GM11168 (cell line): Measurements from ENCODE around the gene ZNF664.

Source experiments
- in situ Hi-C: fragments of 300-500 bp; cut with MboI; formaldehyde crosslinking; loops from one replicate; pipeline ENCODE4 v1.12.0; 2022; ENCODE audit warnings: low sequenced_read_pairs; ENCODE audit not compliant: unreplicated experiment

Gene ZNF664

DNA sequence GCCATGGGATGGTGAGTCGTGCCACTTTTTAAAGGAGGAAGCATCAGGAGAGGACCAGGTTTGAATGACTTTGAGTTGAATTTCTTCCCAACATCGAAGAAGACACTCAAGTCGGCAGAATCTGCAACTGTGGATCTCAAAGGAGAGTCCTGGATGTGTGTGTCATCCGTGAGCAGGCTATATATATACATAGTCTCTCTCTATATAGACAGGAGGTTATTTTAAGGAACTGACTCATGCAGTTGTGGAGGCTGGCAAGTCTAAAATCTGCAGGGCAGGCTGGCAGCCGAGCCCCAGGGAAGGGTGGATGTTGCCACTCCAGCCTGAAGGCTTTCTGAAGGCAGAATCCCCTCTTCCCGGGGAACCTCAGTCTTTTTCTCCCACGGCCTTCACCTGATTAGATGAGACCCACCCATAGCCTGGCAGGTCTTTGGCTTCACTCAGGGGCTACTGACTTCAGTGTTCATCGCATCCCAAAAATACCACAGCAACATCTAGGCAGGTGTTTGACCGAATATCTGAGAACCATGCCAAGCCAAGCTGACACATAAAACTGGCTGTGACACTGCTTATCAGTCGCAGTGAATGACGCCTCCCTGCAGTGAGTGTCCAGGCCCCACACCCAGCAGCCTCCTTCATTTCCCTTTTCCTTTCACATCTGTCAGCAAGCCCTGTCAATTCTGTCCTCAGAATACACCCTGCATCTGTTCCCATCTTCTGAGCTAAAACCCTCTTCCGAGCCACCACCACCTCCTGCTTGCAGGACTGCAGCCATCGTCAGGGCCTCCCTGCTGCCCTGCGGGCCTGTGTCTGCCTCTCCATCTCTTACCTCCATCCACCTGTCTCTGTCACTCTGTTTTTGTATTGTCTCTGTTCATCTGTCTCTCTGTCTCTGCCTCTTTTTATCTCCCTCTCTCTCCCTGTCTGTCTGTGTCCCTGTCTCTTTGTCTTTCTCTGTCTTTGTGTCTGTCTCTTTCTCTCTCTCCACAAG is 54.0 kb downstream of the ZNF664 start:
- in situ Hi-C loops = no loop called here

DNA sequence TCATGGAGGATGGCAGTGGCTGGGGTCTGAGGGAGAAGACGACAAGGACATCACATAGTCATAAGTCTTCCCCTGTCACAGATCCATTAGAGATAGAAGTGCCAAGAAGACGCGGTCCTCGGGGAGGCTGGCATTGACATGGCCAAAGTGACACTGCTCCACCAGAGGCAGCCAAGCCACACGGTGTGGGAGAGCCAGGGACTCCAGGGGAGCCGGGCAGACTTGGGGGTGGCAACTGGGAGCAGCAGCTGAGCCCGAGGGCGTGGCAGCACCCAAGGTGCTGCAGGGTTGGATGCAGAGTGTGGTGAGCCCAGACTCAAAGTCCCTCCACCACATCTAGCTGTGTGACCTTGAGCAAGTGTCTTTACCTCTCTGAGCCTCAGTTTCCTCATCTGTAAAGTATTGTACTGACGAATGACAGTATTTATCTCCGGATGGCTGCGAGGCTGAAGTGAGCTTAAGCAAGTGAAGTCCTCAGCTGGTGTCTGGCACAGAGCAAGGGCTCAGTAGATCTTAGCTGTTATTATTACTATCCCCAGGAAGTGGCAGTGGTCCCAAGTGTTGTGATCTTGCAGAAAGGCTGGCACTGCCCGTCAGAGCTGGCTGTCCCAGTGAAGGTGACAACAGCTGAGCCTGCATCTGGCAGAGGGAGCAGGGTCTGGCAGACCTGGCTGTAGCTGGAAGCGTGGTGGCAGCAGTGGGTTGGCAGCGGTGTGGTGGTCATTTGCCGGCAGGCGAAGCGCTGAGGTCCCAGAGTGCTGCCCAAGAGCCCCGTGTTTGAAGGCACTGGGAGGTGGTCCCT is 54.9 kb downstream of the ZNF664 start:
- in situ Hi-C loops = no loop called here

DNA sequence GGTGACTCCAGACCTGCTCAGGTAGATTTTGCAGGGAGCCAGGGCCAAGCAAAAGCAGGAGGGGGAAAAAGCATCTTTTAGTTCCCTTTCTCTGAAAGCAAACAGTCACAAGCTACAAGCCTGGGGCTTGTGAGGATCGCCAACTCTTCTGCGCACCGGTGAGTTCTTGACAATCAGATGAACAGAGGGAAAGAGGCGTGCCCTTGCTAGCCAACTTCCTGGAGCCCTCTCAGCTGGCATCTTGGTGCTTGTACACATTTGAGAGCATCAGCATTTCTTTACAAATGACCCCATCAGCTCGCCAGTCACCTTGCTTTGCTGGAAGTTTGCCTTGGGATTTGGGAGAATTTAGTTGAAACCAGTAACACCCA is 55.5 kb downstream of the ZNF664 start:
- in situ Hi-C loops = no loop called here

DNA sequence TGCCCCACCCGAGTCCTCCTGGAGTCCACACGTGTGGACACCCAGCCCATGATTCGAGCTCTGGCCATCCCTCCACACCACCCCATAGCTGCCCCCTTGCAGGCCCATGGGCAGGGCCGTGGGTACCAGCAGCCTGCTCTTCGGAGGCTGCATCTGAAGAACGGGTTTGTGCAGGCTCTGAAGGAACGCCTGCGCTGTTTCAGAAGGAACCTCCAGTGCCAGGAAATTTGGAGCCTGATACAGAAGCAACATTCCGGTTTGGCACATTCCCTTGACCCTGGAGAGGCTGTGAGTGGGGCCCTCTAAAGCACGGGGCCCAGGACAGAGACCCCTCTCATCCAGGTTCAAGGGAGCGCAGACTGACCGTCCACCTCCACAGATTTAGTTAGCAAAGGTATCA is 57.0 kb downstream of the ZNF664 start:
- in situ Hi-C loops = loop anchor here (10.0 kb wide), 1 partner anchor 735 kb away; no protein-coding TSS in a partner anchor

- in situ Hi-C loops = loop anchor here (10.0 kb wide), 1 partner anchor 734 kb away; no protein-coding TSS in a partner anchor
Observed at GRCh38 chr12:124030510-124030909, 57.5 kb downstream of the ZNF664 start.

- in situ Hi-C loops = loop anchor here (10.0 kb wide), 1 partner anchor 734 kb away; no protein-coding TSS in a partner anchor
Observed at GRCh38 chr12:124031058-124031457, 58.0 kb downstream of the ZNF664 start.

DNA sequence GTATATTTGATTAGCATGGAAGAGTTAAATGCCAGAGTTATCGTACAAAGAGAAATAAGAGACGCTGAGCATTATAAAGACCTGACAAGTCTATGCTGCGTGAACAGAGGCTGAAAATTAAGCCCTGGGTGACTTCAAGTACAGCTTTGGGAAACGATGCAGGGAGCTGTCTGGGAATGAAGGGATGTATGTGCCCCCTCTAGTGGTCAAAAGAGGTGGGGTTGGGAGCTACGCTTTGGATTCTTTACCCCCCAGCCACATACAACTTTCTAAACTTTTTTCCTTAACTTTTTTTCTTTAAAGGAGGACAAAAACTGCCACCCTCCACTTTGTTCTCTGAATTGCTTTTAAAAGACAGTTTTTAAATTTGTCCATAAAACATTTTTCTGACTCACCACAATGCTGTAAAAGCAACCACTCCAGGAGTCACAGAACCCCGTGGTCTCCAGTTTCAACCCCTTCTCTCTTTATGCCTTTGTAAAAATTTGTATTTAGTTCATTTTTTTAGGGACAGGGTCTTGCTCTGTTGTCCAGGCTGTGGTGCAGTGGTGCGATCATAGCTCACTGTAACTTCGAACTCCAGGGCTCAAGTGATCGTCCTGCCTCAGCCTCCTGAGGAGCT is 59.4 kb downstream of the ZNF664 start:
- in situ Hi-C loops = loop anchor here (10.0 kb wide), 1 partner anchor 732 kb away; no protein-coding TSS in a partner anchor

DNA sequence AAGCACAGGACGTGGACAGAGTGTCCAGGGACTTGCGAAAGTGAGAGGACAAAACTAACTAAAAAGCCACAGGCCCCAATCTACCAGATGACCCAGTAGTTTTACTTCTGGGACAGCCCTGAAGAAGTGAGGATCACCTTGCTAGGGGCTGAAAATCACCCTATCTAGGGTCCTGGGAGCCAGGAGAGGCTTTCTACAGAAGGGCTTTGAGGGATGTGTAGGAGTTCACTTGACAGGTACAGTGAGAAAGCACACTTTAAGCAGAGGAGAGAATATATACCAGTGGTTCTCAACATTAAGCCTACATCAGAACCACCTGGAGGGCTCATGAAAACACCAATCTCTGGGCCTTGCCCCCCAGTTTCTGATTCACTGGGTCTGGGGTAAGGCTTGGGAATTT is 60.8 kb downstream of the ZNF664 start:
- in situ Hi-C loops = loop anchor here (10.0 kb wide), 1 partner anchor 731 kb away; no protein-coding TSS in a partner anchor

- in situ Hi-C loops = loop anchor here (10.0 kb wide), 1 partner anchor 731 kb away; no protein-coding TSS in a partner anchor
Observed at GRCh38 chr12:124034297-124034696, 61.3 kb downstream of the ZNF664 start.

GRCh38 chr12:124035163-124035562 is 62.1 kb downstream of the ZNF664 start:
- in situ Hi-C loops = loop anchor here (10.0 kb wide), 1 partner anchor 730 kb away; no protein-coding TSS in a partner anchor

DNA sequence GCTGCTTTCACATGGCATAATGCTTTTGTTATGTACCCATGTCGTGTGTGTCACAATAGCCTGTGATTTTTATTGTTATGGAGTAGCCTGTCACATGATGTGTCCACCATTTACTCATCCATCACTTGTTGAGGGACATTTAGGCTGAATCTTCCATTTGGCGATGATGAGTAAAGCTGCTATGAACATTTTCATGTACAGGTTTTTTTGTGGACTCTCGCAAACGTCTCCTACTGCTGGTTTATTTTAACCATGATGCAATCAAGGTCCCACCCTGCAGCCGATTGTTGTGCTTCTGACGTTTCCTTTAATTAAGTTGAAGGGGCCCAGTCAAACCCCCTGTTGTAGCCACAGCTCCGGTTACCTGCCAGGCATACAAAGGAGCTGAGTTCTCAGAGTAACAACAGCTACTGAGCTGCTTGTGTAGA is 63.2 kb downstream of the ZNF664 start:
- in situ Hi-C loops = loop anchor here (10.0 kb wide), 1 partner anchor 729 kb away; no protein-coding TSS in a partner anchor

- in situ Hi-C loops = loop anchor here (10.0 kb wide), 1 partner anchor 728 kb away; no protein-coding TSS in a partner anchor
Observed at GRCh38 chr12:124036657-124037109, 63.7 kb downstream of the ZNF664 start.

GRCh38 chr12:124037331-124037730 is 64.3 kb downstream of the ZNF664 start:
- in situ Hi-C loops = loop anchor here (10.0 kb wide), 1 partner anchor 727 kb away; no protein-coding TSS in a partner anchor

DNA sequence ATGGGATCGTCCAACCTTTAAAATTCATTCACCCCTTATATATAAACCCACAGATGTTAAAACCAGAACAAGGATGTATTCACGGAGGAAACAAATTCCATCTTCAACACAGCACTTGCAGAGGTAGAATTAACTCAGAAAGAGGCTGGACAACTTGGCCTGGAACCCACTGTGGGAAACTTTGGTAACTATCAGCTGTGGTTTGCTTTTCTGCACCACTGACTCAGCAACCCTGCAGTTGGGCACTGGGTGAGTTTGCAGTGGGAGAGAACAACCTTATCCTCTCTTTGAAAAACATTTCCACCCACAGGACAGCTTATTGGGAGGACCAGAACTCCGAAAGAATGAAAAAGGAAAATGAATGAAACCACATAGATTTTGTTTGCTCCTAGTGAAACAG is 66.3 kb downstream of the ZNF664 start:
- in situ Hi-C loops = loop anchor here (10.0 kb wide), 1 partner anchor 726 kb away; no protein-coding TSS in a partner anchor

GRCh38 chr12:124040291-124040690 is 67.3 kb downstream of the ZNF664 start:
- in situ Hi-C loops = loop anchor here (5.0 kb wide), 2 partner anchors 82 to 282 kb away; no protein-coding TSS in a partner anchor

- in situ Hi-C loops = loop anchor here (5.0 kb wide), 2 partner anchors 82 to 282 kb away; no protein-coding TSS in a partner anchor
Observed at GRCh38 chr12:124040737-124041136, 67.7 kb downstream of the ZNF664 start.

DNA sequence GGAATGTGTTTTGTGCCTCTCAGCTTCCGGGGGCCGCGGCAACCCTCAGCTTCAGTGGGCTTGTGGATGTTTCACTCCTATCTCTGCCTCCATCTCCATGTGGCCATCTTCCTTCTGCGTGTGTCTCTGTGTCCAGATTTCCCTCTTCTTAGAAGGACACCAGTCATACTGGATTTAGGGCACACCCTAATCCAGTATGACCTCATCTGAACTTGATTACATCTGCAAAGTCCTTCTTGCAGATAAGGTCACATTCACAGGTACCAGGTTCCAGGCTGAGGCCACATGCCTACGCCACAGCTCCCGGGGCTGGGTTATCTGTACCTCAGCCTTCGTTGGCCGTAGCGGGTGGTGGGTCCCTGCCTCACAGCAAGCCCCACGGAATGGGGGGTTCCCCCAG is 68.9 kb downstream of the ZNF664 start:
- in situ Hi-C loops = loop anchor here (5.0 kb wide), 2 partner anchors 80 to 280 kb away; no protein-coding TSS in a partner anchor

GRCh38 chr12:124044021-124044420 is 71.0 kb downstream of the ZNF664 start:
- in situ Hi-C loops = loop anchor here (5.0 kb wide), 2 partner anchors 78 to 278 kb away; no protein-coding TSS in a partner anchor

GRCh38 chr12:124044809-124045321 is 71.8 kb downstream of the ZNF664 start:
- in situ Hi-C loops = loop anchor here (5.0 kb wide), 2 partner anchors 77 to 277 kb away; no protein-coding TSS in a partner anchor
